GM19035 (cell line): ENCODE data around the gene MUC3A.
"Not testable (repeated sequence)": the region's sequence is repeated elsewhere in the genome, so short reads cannot be mapped to it uniquely, and the experiment has no call there.

Experiments used
- ATAC-seq: cut with Tn5 transposase; IDR thresholded peaks from one replicate; pipeline ENCODE4 v1.9.1; 2021; ENCODE audit not compliant: unreplicated experiment

MUC3A gene

DNA sequence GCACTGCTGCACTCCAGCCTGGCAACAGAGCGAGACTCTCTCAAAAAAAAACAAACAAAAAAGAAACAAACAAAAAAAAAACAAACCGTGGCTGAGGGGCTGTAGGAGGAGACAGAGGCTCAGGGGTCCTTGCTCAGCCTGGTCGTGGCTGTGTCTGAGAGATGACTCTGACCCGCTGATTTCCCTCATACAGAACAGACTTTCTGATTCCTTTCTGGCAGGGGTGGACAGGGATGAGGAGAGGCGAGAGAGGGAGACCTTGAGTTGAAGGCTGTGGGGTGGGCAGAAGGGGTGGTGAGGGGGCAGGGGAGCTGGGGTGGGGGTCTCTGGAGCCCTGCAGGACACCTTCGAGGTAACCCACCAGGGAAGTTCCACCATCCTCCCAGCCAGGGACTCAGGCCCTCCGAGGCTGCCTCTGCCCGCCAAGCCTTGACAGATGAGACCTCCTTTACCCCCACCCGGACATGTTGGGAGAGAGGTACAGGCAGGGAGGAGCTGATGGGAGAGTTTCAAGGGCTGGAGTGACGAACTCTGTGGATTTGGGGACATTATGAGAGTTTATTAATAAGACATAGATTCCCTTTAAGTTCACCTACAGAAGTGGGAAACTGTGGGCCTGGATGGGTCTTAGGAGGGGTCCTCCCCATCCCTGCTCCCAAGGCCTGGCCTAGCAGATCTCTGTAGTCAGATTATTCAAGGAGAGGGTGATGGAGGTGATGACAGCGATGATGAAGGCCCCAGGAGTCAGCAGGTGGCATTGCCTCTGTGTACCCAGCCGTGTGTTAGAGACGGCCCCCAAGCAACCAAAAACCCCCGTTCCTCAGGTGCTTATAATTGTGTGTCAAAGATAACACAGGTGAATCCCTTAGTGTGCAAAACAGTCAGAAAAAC lies 22.0 kb downstream of the MUC3A start:
- no peak for ATAC-seq

GRCh38 chr7:100972002-100972347 lies 22.6 kb downstream of the MUC3A start:
- no peak for ATAC-seq

GRCh38 chr7:100974021-100974420 lies 24.7 kb downstream of the MUC3A start:
- no peak for ATAC-seq

DNA sequence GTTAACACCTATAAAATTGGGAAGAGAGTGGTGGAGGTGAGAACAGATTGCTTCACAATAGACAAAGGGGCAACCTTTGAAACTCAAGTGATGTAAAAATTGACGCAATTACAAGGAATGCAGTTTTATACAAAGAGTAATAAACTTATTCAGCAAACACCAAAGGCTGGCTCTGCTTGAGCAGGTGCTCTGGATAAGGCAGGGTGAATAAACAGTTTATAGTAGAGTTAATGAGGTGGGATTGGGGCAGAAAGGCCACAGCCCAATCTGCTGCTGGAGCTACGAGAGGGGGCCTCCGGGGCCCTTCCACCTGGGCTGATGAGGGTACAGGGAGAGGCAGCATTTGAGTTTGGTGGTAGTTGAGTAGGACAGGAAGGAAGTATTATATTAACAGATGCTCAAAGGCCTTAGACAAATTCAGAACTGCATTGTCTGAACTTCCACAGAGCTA lies 26.1 kb downstream of the MUC3A start:
- ATAC-seq, result no peak

DNA sequence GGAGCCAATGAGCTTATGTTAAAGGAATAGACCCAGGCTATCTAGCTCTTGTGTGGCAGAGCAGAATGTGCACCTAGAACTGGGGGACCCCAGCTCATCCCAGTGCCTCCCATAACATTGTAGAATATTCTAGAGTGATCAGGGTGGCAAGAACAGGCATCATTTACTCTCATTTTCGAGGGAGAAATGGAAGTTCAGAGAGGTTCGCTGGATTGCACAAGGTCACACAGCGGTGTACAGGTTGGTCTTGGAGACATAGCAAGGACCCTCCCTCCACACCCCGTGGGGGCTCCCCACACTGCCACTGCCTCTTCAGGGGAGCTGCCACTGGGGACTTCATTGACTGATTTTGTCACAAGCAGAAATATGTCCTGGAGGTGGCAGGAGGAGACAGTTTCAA lies 29.0 kb downstream of the MUC3A start:
- ATAC-seq, result no peak

GRCh38 chr7:100983451-100984187 lies 34.3 kb downstream of the MUC3A start:
- ATAC-seq, result no peak

DNA sequence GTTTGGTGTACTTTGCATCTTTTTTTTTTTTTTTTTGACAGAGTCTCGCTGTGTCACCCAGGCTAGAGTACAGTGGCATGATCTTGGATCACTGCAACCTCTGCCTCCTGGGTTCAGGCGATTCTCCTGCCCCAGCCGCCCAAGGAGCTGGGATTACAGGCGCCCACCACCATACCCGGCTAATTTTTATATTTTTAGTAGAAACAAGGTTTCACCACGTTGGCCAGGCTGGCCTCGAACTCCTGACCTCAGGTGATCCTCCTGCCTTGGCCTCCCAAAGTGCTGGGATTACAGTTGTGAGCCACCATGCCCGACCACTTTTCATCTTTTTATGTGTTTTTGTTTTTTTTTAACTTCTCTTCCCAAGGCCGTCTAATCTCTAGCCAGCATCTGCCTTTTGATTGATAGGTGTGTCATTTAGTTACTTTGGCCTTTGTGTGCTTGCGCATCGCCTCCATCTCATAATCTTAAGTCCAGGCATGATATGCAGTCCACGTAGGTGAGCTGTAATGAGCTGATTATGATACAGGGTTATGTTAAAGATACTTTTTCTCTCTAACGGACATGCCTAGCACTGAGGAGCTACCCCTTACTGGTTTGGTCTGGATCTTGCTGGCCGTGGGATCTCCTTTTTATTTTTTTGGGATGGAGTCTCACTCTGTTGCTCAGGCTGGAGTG lies 35.0 kb downstream of the MUC3A start:
- ATAC-seq, result not testable (repeated sequence)

GRCh38 chr7:100985033-100985797 lies 35.9 kb downstream of the MUC3A start:
- ATAC-seq, result not testable (repeated sequence)

- no peak for ATAC-seq
These were observed 42.3 kb downstream of the MUC3A start for GRCh38 chr7:100991631-100992030.

DNA sequence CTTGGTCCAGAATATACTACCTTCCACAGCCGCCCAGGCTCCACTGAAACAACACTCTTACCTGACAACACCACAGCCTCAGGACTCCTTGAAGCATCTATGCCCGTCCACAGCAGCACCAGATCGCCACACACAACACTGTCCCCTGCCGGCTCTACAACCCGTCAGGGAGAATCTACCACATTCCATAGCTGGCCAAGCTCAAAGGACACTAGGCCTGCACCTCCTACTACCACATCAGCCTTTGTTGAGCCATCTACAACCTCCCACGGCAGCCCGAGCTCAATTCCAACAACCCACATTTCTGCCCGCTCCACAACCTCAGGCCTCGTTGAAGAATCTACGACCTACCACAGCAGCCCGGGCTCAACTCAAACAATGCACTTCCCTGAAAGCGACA lies 42.9 kb downstream of the MUC3A start:
- not testable (repeated sequence) for ATAC-seq

- ATAC-seq, result not testable (repeated sequence)
These were observed 45.3 kb downstream of the MUC3A start for GRCh38 chr7:100994671-100995070.

DNA sequence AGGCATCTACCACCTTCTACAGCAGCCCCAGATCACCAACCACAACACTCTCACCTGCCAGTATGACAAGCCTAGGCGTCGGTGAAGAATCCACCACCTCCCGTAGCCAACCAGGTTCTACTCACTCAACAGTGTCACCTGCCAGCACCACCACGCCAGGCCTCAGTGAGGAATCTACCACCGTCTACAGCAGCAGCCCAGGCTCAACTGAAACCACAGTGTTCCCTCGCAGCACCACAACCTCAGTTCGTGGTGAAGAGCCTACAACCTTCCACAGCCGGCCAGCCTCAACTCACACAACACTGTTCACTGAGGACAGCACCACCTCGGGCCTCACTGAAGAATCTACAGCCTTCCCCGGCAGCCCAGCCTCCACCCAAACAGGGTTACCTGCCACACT lies 49.2 kb downstream of the MUC3A start:
- not testable (repeated sequence) for ATAC-seq

GRCh38 chr7:100999334-100999733 lies 50.0 kb downstream of the MUC3A start:
- not testable (repeated sequence) for ATAC-seq

- not testable (repeated sequence) for ATAC-seq
These were observed 50.7 kb downstream of the MUC3A start for GRCh38 chr7:101000025-101000424.

DNA sequence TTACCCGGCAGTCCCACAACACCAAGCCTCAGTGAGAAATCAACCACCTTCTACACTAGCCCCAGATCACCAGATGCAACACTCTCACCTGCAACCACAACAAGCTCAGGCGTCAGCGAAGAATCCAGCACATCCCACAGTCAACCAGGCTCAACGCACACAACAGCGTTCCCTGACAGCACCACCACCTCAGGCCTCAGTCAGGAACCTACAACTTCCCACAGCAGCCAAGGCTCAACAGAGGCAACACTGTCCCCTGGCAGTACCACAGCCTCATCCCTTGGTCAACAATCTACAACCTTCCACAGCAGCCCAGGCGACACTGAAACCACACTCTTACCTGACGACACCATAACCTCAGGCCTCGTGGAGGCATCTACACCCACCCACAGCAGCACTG lies 53.0 kb downstream of the MUC3A start:
- not testable (repeated sequence) for ATAC-seq

DNA sequence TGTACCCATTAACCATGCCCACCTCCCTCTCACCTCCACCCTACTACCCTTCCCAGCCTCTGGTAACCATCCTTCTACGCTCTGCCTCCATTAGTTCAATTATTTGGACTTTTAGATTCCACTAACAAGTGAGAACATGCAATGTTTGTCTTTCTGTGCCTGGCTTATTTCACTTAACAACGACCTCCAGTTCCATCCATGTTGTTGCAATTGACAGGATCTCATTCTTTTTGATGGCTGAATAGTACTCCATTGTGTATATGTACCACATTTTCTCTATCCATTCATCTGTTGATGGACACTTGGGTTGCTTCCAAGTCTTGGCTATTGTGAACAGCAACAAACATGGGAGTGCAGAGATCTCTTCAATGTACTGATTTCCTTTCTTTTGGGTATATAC lies 58.0 kb downstream of the MUC3A start:
- ATAC-seq, result not testable (repeated sequence)

DNA sequence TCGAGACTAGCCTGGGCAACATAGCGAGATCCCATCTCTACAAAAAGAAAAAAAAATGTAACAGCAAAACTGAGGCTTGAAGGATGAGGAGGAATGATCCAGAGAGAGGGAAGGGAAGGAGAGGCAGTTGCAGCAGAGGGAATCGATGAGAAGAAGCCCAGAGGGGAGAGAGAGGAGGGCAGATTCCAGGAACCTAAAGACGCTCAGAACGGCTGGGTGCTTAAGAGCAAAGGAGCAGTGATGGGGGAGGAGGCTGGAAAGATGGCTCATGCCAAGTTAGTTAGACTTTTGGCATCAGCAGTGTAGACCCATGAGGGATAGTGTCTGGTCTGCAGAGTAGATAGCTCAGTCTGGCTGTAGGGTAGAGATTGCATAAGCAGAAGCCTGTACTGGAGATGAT lies 60.3 kb downstream of the MUC3A start:
- ATAC-seq, result no peak

DNA sequence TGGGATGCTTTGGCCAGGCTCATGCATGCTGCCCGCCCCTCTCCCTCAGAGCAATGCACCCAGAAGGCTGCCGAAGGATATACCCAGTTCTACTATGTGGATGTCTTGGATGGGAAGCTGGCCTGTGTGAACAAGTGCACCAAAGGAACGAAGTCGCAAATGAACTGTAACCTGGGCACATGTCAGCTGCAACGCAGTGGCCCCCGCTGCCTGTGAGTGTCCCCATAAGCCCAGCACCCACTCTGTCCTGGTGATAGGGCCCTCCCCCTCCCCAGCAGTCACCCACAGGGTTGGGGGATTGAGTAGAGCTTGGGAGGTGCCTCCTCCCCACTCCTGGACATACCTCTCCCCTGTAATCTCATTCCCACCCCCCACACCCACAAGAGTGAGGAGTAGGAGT lies 63.6 kb downstream of the MUC3A start:
- ATAC-seq, result no peak

DNA sequence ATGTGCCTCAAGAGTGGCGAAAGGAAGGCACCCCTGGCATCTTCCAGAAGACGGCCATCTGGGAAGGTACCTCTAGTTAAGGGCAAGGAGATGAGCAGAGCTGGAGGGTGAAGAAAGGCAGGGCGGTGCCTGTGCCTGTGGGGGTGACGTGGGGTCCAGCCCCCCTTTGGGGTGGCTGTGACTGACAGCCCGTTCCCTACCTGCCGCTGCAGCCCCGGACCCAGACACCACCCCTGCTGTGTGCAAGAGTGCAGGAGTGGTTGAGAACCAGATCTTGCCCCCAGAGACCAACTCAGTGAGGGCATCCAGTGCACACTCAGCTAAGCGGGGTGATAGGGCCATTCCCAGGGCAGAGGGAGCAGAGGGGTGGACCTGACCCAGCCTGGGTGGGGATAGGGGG lies 66.3 kb downstream of the MUC3A start:
- no peak for ATAC-seq

GRCh38 chr7:101017064-101017777 lies 67.9 kb downstream of the MUC3A start:
- ATAC-seq, result peak; percentile 61
